Prostate gland (tissue), 2 donors: Measurements from ENCODE around the gene FITM2. TPM values are rescaled to one million over a fixed set of nuclear protein-coding genes. Genes with fewer than 3 reads are reported as not detected.
A peak's percentile ranks its signal among the peaks of the same experiment; 100 is the strongest.

Experiments
- DNase-seq: peaks from one replicate; pipeline ENCODE4 v3.0.0-alpha.2; 2019; ENCODE audit warnings: low spot score
- H3K27ac ChIP-seq, 2 donors: fragments of 200-600 bp; sonication (generic); 2 replicates each; pipeline ENCODE4 v1.5.1; 2017 to 2019
- H3K27me3 ChIP-seq: fragments of 200-600 bp; sonication (generic); replicated peaks from 2 replicates; pipeline ENCODE4 v1.5.1; 2019; ENCODE audit not compliant: insufficient read depth
- H3K36me3 ChIP-seq, 2 donors: fragments of 200-600 bp; sonication (generic); 1 replicate in 1 of 2; 2 replicates in 1 of 2; pipeline versions ENCODE4 v1.5.1 to v1.8.1; 2017 to 2019
- H3K4me1 ChIP-seq: fragments of 200-600 bp; sonication (generic); replicated peaks from 2 replicates; pipeline ENCODE4 v1.5.1; 2019
- H3K4me3 ChIP-seq, 2 donors: fragments of 200-600 bp; sonication (generic); 2 replicates each; pipeline ENCODE4 v1.5.1; 2017 to 2019
- H3K9me3 ChIP-seq: fragments of 200-600 bp; sonication (generic); 2 replicates; pipeline ENCODE4 v1.5.1; 2017
- POLR2A ChIP-seq: fragments of 450-650 bp; IDR thresholded peaks from one replicate; pipeline ENCODE4 v1.6.1; 2016; ENCODE audit warnings: antibody characterized with exemption, mild to moderate bottlenecking
- POLR2AphosphoS5 ChIP-seq: sonication (generic); formaldehyde crosslinking; IDR thresholded peaks from one replicate; pipeline ENCODE4 v1.6.1; 2017; ENCODE audit warnings: antibody characterized with exemption
- WGBS: methylation state at CpG from one replicate; pipeline ENCODE4 v1.1.5; 2018; 5-methylcytosine and 5-hydroxymethylcytosine counted together
- intact Hi-C: fragments of 100-400 bp; cut with DNase I; formaldehyde crosslinking; loops from one replicate; pipeline ENCODE4 v1.14.2; 2022
- total RNA-seq, 2 donors: library from RNA; depleted of rRNA; stranded (reverse); fragments of >200 nt; gene quantifications; one replicate each; pipeline ENCODE4 v1.1.0, GENCODE V29; 2016
- TF ChIP-seq, protein P1 (sequence below), 4 experiments: fragments of 200-600 bp in 2 of 4; fragments of 450-650 bp in 2 of 4; sonication (generic) in 2 of 4; IDR thresholded peaks; 1 replicate in 3 of 4; 2 replicates in 1 of 4; pipeline ENCODE4 v1.5.1; 2016 to 2019; ENCODE audit warnings: antibody characterized with exemption in 4 of 4, mild to moderate bottlenecking in 2 of 4, moderate library complexity in 2 of 4

FITM2 gene
- total RNA-seq, 2 donors from 2014 or later: 11.6 to 24.2 TPM

DNA sequence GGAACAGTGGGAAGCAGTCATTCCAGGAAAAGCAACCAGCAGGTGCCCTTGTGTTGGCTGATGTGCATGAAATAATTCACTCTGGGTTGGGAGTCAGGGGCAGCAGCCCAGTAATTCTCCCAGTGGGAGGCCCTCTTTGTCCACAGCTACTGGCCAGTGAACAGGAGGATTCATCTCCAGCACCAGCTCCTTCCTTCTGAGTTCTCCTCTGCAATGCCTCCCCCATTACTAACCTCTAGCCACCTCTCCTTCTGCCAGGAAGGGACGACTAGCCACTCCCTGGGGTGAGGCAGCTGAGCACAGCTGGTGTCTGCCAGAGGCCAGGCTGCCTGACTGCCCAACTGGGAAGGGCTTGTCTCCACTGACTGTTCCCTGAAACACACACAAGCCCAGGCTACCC lies 13.3 kb upstream of the FITM2 start:
- TF ChIP-seq POLR2AphosphoS5 (no peak), POLR2A (no peak)
- TF ChIP-seq, protein P1, sequence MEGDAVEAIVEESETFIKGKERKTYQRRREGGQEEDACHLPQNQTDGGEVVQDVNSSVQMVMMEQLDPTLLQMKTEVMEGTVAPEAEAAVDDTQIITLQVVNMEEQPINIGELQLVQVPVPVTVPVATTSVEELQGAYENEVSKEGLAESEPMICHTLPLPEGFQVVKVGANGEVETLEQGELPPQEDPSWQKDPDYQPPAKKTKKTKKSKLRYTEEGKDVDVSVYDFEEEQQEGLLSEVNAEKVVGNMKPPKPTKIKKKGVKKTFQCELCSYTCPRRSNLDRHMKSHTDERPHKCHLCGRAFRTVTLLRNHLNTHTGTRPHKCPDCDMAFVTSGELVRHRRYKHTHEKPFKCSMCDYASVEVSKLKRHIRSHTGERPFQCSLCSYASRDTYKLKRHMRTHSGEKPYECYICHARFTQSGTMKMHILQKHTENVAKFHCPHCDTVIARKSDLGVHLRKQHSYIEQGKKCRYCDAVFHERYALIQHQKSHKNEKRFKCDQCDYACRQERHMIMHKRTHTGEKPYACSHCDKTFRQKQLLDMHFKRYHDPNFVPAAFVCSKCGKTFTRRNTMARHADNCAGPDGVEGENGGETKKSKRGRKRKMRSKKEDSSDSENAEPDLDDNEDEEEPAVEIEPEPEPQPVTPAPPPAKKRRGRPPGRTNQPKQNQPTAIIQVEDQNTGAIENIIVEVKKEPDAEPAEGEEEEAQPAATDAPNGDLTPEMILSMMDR (IDR thresholded peaks at IDR 0.05): no peak
- H3K27me3 ChIP-seq: no peaks in the 10 kb centered on the region
- DNase-seq: no peak
- intact Hi-C loops: no loop called here
- H3K36me3 ChIP-seq: no peaks in the 10 kb centered on the region
- H3K27ac ChIP-seq: no peak overlapping the region
- no peak overlapping the region for H3K4me3 ChIP-seq
- H3K4me1 ChIP-seq: no peaks in the 10 kb centered on the region
- WGBS: 29% methylated on average over 1 of the region's 1 CpG
- no peaks in the 10 kb centered on the region for H3K9me3 ChIP-seq

DNA sequence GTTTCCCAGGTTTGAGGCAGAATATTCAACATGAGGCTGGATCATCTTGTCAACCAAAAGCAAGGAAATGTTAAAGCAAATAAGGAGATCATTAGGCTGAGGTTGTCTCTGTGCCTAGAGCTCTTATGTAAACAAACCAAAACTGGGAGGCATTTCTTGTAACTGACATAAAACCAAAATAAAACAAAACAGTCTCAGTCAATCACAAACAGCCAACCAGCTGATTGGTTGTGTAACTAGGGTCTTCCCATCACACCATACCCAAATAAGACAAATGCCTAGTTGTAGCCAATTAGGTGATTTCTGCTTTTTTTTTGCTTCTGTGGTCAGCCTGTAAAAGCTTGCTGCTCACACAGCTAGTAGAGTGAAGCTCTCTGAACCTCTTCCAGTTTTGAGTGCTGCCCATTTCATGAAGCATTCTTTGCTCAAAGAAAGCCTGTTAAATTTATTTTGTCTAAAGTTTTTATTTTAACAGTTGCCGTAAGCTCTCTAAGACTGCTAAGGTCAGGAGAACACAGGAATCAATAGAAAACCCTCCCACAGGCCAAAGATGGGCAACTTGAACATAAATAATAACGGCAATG lies 8.9 kb upstream of the FITM2 start:
- 83% methylated on average over 2 of the region's 2 CpGs for WGBS
- Histone ChIP-seq H3K36me3 (no peaks in the 10 kb centered on the region), H3K27ac (no peak overlapping the region), H3K27me3 (no peaks in the 10 kb centered on the region), H3K4me1 (no peaks in the 10 kb centered on the region), H3K4me3 (no peak overlapping the region), H3K9me3 (no peaks in the 10 kb centered on the region)
- no peak for DNase-seq
- TF ChIP-seq POLR2A (no peak), POLR2AphosphoS5 (no peak)
- TF ChIP-seq, protein P1 (IDR thresholded peaks at IDR 0.05): no peak
- intact Hi-C loops: loop anchor here (10.0 kb wide), 1 partner anchor 295 kb away; no protein-coding TSS in a partner anchor

DNA sequence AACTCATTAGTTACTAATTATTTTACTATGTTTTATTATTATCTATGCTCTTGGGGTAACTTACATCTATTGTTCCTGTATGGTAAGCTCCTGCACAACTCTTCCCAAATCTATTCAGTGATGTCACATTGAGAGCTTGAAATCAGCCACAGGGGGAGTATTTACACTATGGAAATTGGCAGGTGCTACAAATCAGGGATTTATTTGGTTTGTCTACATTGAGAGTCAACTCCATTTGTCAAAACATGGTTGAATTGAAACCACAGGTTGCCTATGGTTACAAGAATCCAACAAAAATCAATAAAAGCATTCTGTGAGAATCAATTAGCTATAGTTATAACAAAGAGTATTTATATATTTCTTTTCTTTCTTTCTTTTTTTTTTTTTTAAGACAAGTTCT lies 3.9 kb upstream of the FITM2 start:
- Histone ChIP-seq H3K36me3 (no peaks in the 10 kb centered on the region), H3K9me3 (no peaks in the 10 kb centered on the region), H3K27ac (no peak overlapping the region), H3K4me3 (no peak overlapping the region), H3K27me3 (no peaks in the 10 kb centered on the region), H3K4me1 (peaks cover 4% of the 10 kb centered on the region)
- no peak for TF ChIP-seq POLR2A
- TF ChIP-seq, protein P1 (IDR thresholded peaks at IDR 0.05): no peak
- no peak for TF ChIP-seq POLR2AphosphoS5
- DNase-seq: no peak
- intact Hi-C loops: loop anchor here (5.0 to 10.0 kb wide), 2 partner anchors 203 to 300 kb away; no protein-coding TSS in a partner anchor

DNA sequence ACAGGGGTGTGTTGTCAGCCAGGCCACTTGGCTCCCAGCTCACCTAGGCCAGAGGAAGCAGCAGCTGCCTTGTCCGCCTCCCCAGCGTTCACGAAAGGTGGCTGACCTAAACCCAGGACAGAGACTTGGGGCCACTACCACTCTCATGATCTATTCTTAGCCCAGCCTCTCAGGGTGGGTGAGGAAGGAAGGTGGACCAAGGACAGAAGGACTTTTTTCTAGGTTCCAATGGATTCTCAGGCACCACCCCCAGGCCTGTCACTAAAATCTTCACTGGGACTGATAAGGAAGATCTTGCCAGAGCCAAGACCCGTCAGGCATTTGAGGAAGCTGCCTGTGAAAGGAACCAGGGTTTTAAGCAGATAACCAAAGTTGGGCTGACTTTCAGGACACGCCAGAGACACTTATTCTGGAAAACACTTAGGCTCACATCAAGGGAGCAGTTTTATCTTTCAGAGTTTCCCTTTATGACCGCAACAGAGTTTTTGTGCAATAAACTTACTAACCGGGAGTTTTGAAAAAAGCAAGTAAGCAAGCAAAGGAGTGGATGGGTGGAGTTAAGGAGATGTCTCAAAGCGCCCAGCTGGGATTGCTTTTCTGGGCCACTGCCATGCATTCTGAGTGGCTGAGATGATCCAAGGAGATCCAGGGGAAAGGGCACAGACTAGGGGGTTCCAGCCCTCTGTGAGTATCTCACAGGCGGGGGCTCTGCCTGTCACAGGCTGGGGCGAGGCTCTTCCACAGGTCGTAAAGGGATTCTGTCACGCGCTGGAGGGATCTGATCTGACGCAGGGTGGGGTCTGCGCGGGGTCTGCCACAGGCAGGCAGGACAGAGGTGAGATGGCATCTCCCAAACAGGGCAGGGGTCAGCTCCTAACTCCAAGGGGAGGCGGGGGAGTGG lies 989 bp downstream of the FITM2 start:
- Histone ChIP-seq H3K9me3 (no peaks in the 10 kb centered on the region), H3K4me3 (peak overlapping the region; percentile 68 to 92), H3K27me3 (no peaks in the 10 kb centered on the region), H3K4me1 (peaks cover 7% of the 10 kb centered on the region), H3K27ac (peak overlapping the region; percentile 52 to 67), H3K36me3 (no peaks in the 10 kb centered on the region)
- intact Hi-C loops: loop anchor here (5.0 to 10.0 kb wide), 2 partner anchors 198 to 305 kb away; no protein-coding TSS in a partner anchor
- TF ChIP-seq, protein P1 (IDR thresholded peaks at IDR 0.05): no peak
- TF ChIP-seq POLR2A (no peak), POLR2AphosphoS5 (no peak)
- DNase-seq: no peak
- WGBS: 15% methylated on average over 17 of the region's 17 CpGs
